Neuronal stem cell (in vitro differentiated cells): ENCODE results near the gene MACROD2.

Experiments
- DNase-seq: peaks from one replicate; pipeline ENCODE4 v3.0.0-alpha.2; 2013; ENCODE audit warnings: low spot score
- H2AFZ ChIP-seq: one replicate; pipeline ENCODE4 v1.6.1; 2013; ENCODE audit warnings: mild to moderate bottlenecking, low read length, inconsistent platforms
- H2AK5ac ChIP-seq: 2 replicates; pipeline ENCODE4 v1.6.1; 2013; ENCODE audit warnings: low read depth, mild to moderate bottlenecking, inconsistent platforms, low read length, moderate library complexity, mixed read lengths
- H2BK120ac ChIP-seq: 2 replicates; pipeline ENCODE4 v1.6.1; 2013; ENCODE audit warnings: low read depth, mild to moderate bottlenecking, inconsistent platforms, low read length, moderate library complexity, mixed read lengths
- H2BK12ac ChIP-seq: one replicate; pipeline ENCODE4 v1.6.1; 2013; ENCODE audit warnings: low read length, inconsistent platforms
- H2BK15ac ChIP-seq: 2 replicates; pipeline ENCODE4 v1.6.1; 2013; ENCODE audit warnings: mild to moderate bottlenecking, low read length, inconsistent platforms, mixed read lengths
- H2BK5ac ChIP-seq: one replicate; pipeline ENCODE4 v1.6.1; 2013; ENCODE audit warnings: inconsistent platforms, mild to moderate bottlenecking, low read length, moderate library complexity
- H3K14ac ChIP-seq: one replicate; pipeline ENCODE4 v1.6.1; 2013; ENCODE audit warnings: low read length, inconsistent platforms
- H3K18ac ChIP-seq: 2 replicates; pipeline ENCODE4 v1.6.1; 2013; ENCODE audit warnings: low read length, inconsistent platforms
- H3K23ac ChIP-seq: 2 replicates; pipeline ENCODE4 v1.6.1; 2013; ENCODE audit warnings: low read depth, mild to moderate bottlenecking, mixed read lengths, low read length, inconsistent platforms; ENCODE audit not compliant: poor library complexity
- H3K27ac ChIP-seq: replicated peaks from 3 replicates; pipeline ENCODE4 v1.5.1; 2013; ENCODE audit warnings: low read length, inconsistent platforms
- H3K27me3 ChIP-seq, 3 experiments: 2 replicates each; pipeline ENCODE4 v1.6.1; 2013; ENCODE audit warnings: low read length in 3 of 3, mild to moderate bottlenecking in 2 of 3, inconsistent platforms in 1 of 3, low read depth in 1 of 3, mixed read lengths in 1 of 3, moderate library complexity in 1 of 3; ENCODE audit not compliant: control insufficient read depth in 3 of 3, insufficient read depth in 3 of 3
- H3K36me3 ChIP-seq, 2 donors: replicated peaks in 1 of 2; 2 replicates each; pipeline ENCODE4 v1.6.1; 2013; ENCODE audit warnings: low read length in 2 of 2; ENCODE audit not compliant: control insufficient read depth in 2 of 2, insufficient read depth in 2 of 2
- H3K4ac ChIP-seq: 2 replicates; pipeline ENCODE4 v1.6.1; 2013; ENCODE audit warnings: inconsistent platforms, mild to moderate bottlenecking, low read length, moderate library complexity
- H3K4me1 ChIP-seq, 2 donors: 1 replicate in 1 of 2; 2 replicates in 1 of 2; pipeline ENCODE4 v1.6.1; 2013; ENCODE audit warnings: low read length in 2 of 2, low read depth in 1 of 2; ENCODE audit not compliant: control insufficient read depth in 2 of 2, insufficient read depth in 1 of 2
- H3K4me2 ChIP-seq: one replicate; pipeline ENCODE4 v1.6.1; 2013; ENCODE audit warnings: mild to moderate bottlenecking, low read length, inconsistent platforms; ENCODE audit not compliant: insufficient read depth, poor library complexity, severe bottlenecking
- H3K4me3 ChIP-seq, 2 donors: 2 replicates each; pipeline ENCODE4 v1.5.1; 2013; ENCODE audit warnings: low read length in 2 of 2, mild to moderate bottlenecking in 2 of 2, inconsistent platforms in 1 of 2, moderate library complexity in 1 of 2
- H3K79me1 ChIP-seq: one replicate; pipeline ENCODE4 v1.6.1; 2013; ENCODE audit warnings: low read depth, mild to moderate bottlenecking, inconsistent platforms, low read length, moderate library complexity
- H3K9ac ChIP-seq: one replicate; pipeline ENCODE4 v1.6.1; 2013; ENCODE audit warnings: mild to moderate bottlenecking, low read depth, low read length, inconsistent platforms; ENCODE audit not compliant: poor library complexity
- H3K9me3 ChIP-seq, 2 donors: replicated peaks in 1 of 2; 2 replicates each; pipeline versions ENCODE3 to v1.6.1; 2013; ENCODE audit warnings: low read length in 2 of 2, mild to moderate bottlenecking in 2 of 2, inconsistent platforms in 1 of 2, low read depth in 1 of 2, mixed read lengths in 1 of 2, moderate library complexity in 1 of 2; ENCODE audit not compliant: control insufficient read depth in 2 of 2, insufficient read depth in 1 of 2
- H4K8ac ChIP-seq: one replicate; pipeline ENCODE4 v1.6.1; 2013; ENCODE audit warnings: low read depth, mild to moderate bottlenecking, inconsistent platforms, low read length, moderate library complexity
- H4K91ac ChIP-seq: one replicate; pipeline ENCODE4 v1.6.1; 2013; ENCODE audit warnings: low read length, low read depth, mild to moderate bottlenecking, inconsistent platforms; ENCODE audit not compliant: poor library complexity
- WGBS, 2 donors: extraction: QIAGEN DNeasy Blood & Tissue Kit; methylation state at CpG; one replicate each; pipeline ENCODE4 v1.1.7; 2013; ENCODE audit warnings: missing lambda C conversion rate in 2 of 2, mixed read lengths in 1 of 2; ENCODE audit not compliant: insufficient read length in 2 of 2, insufficient replicate concordance in 1 of 2; ENCODE audit errors: extremely low coverage in 2 of 2; 5-methylcytosine and 5-hydroxymethylcytosine counted together

MACROD2 gene

DNA sequence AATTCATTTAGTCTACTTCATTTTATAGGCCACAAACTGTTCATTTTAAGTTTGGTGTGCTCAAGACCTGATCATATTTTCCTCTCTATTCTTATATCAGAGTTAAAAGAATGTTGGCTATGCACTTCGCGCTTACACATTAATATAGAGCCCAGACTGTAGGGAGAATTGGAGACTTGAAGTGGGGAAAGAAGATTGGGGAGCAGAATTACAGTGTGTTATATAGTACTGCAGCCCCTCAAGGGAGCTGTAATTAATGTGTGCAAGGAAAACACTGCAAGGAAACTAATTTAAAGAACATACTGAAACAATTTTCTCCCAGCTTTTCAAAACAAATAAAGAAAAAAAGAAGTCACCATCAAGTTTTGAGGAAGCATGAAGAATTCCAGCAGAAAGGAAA is 914.8 kb downstream of the MACROD2 start:
- no peak overlapping the region for H3K23ac ChIP-seq
- H3K18ac ChIP-seq = no peak overlapping the region
- H3K36me3 ChIP-seq = no peaks in the 10 kb centered on the region
- H3K4me3 ChIP-seq = no peak overlapping the region
- H2BK15ac ChIP-seq = no peak overlapping the region
- no peak overlapping the region for H3K27ac ChIP-seq
- DNase-seq = no peak
- H2AK5ac ChIP-seq = no peak overlapping the region
- no peak overlapping the region for H3K14ac ChIP-seq
- H3K79me1 ChIP-seq = no peaks in the 10 kb centered on the region
- no peak overlapping the region for H3K4ac ChIP-seq
- no peak overlapping the region for H4K91ac ChIP-seq
- H3K4me2 ChIP-seq = no peak overlapping the region
- H2BK120ac ChIP-seq = no peak overlapping the region
- no CpG with 5 or more reads among the region's 2 CpGs for WGBS, 2 donors
- no peak overlapping the region for H2AFZ ChIP-seq
- no peak overlapping the region for H2BK12ac ChIP-seq
- no peak overlapping the region for H3K9ac ChIP-seq
- peaks cover 6 to 15% of the 10 kb centered on the region in 2 donors for H3K4me1 ChIP-seq
- no peaks in the 10 kb centered on the region for H3K9me3 ChIP-seq
- no peak overlapping the region for H4K8ac ChIP-seq
- H3K27me3 ChIP-seq = no peaks in the 10 kb centered on the region
- H2BK5ac ChIP-seq = no peak overlapping the region

DNA sequence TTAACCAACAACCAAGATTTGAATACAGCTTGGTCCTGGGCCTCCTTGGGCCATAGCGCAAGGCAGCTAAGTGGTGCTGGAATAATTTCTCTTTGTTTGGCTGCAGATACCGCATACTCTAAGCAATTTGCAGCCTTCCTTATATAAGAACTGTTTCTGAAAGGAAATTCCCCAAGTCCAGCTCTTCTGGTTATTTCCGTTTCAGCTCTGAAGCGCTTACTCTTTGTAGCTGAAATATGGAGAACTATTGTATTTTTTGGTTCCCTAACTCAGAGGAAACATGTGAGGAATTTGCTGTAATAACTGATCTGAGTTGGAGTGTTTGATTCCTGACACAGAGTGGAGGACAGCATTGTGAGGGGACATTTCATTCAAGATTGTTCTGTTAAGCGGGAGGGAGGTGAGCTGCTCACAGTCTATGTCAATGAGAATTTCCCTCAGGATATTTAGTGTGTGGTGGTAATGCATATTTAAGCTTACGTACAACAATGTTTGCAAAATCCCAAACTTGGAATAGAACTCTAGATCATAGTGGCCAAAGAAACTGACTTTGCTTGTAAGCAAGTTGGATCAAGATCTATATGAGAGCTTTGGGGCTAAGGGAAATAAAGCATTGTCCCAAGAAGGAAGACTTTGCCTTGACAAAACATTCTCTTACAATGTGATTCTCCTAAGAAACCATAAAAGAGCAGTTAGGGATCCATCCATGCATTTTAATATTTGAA is 918.7 kb downstream of the MACROD2 start:
- Histone ChIP-seq H3K36me3 (no peaks in the 10 kb centered on the region), H3K4me3 (no peak overlapping the region), H2BK5ac (no peak overlapping the region), H3K4ac (no peak overlapping the region), H3K14ac (no peak overlapping the region), H3K4me1 (peaks cover 4 to 6% of the 10 kb centered on the region in 2 donors), H2AK5ac (no peak overlapping the region), H2BK15ac (no peak overlapping the region), H4K91ac (no peak overlapping the region), H3K4me2 (no peak overlapping the region), H3K18ac (no peak overlapping the region), H2BK120ac (no peak overlapping the region), H3K79me1 (no peaks in the 10 kb centered on the region), H2BK12ac (no peak overlapping the region), H2AFZ (peak overlapping the region; percentile 31), H4K8ac (no peak overlapping the region), H3K27me3 (no peaks in the 10 kb centered on the region), H3K9me3 (no peaks in the 10 kb centered on the region), H3K9ac (no peak overlapping the region), H3K27ac (no peak overlapping the region), H3K23ac (no peak overlapping the region)
- WGBS, 2 donors = no CpG with 5 or more reads among the region's 6 CpGs
- DNase-seq = no peak

GRCh38 chr20:14914633-14915032 is 919.3 kb downstream of the MACROD2 start:
- no peak overlapping the region for H2AFZ ChIP-seq
- H4K8ac ChIP-seq = no peak overlapping the region
- H3K79me1 ChIP-seq = no peaks in the 10 kb centered on the region
- no peak for DNase-seq
- H3K9ac ChIP-seq = no peak overlapping the region
- H3K4me1 ChIP-seq = peaks cover 5 to 9% of the 10 kb centered on the region in 2 donors
- no CpG with 5 or more reads among the region's 2 CpGs for WGBS, 2 donors
- no peak overlapping the region for H2BK12ac ChIP-seq
- H3K9me3 ChIP-seq = no peaks in the 10 kb centered on the region
- no peak overlapping the region for H4K91ac ChIP-seq
- no peak overlapping the region for H3K18ac ChIP-seq
- H3K23ac ChIP-seq = no peak overlapping the region
- no peaks in the 10 kb centered on the region for H3K27me3 ChIP-seq
- no peaks in the 10 kb centered on the region for H3K36me3 ChIP-seq
- H3K4ac ChIP-seq = no peak overlapping the region
- H2BK15ac ChIP-seq = no peak overlapping the region
- H3K14ac ChIP-seq = no peak overlapping the region
- H2BK120ac ChIP-seq = no peak overlapping the region
- H3K4me2 ChIP-seq = no peak overlapping the region
- no peak overlapping the region for H3K4me3 ChIP-seq
- H2BK5ac ChIP-seq = no peak overlapping the region
- no peak overlapping the region for H2AK5ac ChIP-seq
- H3K27ac ChIP-seq = no peak overlapping the region

DNA sequence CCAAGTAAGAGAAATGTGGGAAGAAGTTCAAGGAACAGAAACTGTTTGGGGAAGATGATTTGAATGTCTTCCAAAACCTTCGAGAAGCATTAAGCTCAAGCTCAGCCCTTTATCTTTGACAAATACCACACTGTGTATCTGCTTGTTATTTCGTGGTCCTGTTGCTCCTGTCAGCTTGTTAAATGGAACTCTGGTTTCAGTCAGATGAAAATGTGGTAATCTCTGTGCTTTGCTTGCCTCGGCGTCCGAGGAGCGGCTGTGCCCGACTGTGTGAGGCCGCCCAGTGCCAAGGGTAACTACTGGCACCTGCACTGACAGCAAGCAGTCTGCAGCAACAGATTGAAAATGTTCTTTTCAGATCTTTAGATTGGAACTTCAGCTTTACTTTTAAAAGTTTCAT is 920.0 kb downstream of the MACROD2 start:
- H2BK120ac ChIP-seq = no peak overlapping the region
- no peak overlapping the region for H2AK5ac ChIP-seq
- no peaks in the 10 kb centered on the region for H3K27me3 ChIP-seq
- H3K23ac ChIP-seq = no peak overlapping the region
- no peaks in the 10 kb centered on the region for H3K36me3 ChIP-seq
- no peak overlapping the region for H4K8ac ChIP-seq
- no peak overlapping the region for H2BK15ac ChIP-seq
- H3K14ac ChIP-seq = no peak overlapping the region
- H2BK5ac ChIP-seq = no peak overlapping the region
- no peak overlapping the region for H3K27ac ChIP-seq
- no peaks in the 10 kb centered on the region for H3K9me3 ChIP-seq
- H3K18ac ChIP-seq = no peak overlapping the region
- no peak overlapping the region for H2BK12ac ChIP-seq
- no peak for DNase-seq
- no CpG with 5 or more reads among the region's 8 CpGs for WGBS, 2 donors
- H3K4me1 ChIP-seq = peaks cover 6 to 8% of the 10 kb centered on the region in 2 donors
- H3K9ac ChIP-seq = no peak overlapping the region
- H3K4me3 ChIP-seq = no peak overlapping the region
- no peak overlapping the region for H2AFZ ChIP-seq
- no peak overlapping the region for H4K91ac ChIP-seq
- H3K79me1 ChIP-seq = no peaks in the 10 kb centered on the region
- no peak overlapping the region for H3K4ac ChIP-seq
- H3K4me2 ChIP-seq = no peak overlapping the region
